ENCODE data around the gene TMOD3. TPM values are rescaled to one million over a fixed set of nuclear protein-coding genes. Genes with fewer than 3 reads are reported as not detected.
A peak's percentile ranks its signal among the peaks of the same experiment; 100 is the strongest.

The TMOD3 gene
- total RNA-seq, 1 experiment from 2014 or later, result 94.6 TPM

DNA sequence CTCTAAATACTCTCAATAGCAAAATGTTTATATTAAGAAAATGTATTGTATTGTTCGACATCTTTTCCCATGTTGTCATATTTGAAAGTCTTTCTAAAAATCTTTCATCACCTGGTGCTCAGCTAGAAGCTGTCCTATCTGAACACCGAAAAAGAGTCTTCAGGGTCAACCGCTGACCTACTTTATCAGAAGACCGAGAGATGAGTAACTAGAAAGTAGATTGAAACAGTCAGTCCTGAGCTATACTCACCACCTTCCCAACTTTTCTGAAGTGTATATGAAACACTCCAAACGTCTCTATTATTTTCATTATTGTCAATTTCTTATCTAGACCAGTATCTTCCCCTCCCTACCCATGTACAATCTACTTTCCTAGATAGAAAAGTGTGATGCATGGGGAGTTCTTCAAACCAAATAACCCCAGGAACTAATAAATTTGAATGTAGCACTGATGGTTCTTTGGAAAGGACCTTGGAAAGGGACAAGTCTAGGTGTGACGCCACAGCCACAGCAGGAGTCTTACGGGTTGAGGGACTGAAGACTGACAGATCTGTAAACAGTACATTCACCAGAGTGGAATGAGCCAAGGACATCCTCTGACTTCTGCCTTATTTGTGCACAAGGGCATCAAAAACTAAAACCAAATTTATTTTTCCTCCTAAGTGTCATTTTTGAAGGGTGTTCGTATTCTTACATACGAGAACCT lies 58.6 kb downstream of the TMOD3 start:
- Mint-ChIP-seq H3K4me1 (ENCODE audit: insufficient read depth, unreplicated experiment) (peaks cover 6% of the 10 kb centered on the region), H3K27ac (ENCODE audit: low read depth, unreplicated experiment) (peak overlapping the region; percentile 61), H3K9me3 (ENCODE audit: unreplicated experiment) (no peaks in the 10 kb centered on the region), H3K36me3 (ENCODE audit: insufficient read depth, unreplicated experiment) (peaks cover 60% of the 10 kb centered on the region), H3K27me3 (ENCODE audit: insufficient read depth, unreplicated experiment) (no peaks in the 10 kb centered on the region), H3K4me3 (ENCODE audit: unreplicated experiment) (no peak overlapping the region)
- ChIA-PET POLR2A (interaction anchor here (0.7 to 2.5 kb wide), 7 partner anchors 8 to 214 kb away, joined by 3 to 9 read pairs (median 6); partner anchors contain the start of gene TMOD3), CTCF (interaction anchor here (0.6 to 3.8 kb wide), 21 partner anchors 8 to 348 kb away, joined by 3 to 25 read pairs (median 4); no protein-coding TSS in a partner anchor)
- no TSS peak for BruUV-seq (replicated peaks)
- no peak for DNase-seq (ENCODE audit: unreplicated experiment)
- TF ChIP-seq, protein P1, sequence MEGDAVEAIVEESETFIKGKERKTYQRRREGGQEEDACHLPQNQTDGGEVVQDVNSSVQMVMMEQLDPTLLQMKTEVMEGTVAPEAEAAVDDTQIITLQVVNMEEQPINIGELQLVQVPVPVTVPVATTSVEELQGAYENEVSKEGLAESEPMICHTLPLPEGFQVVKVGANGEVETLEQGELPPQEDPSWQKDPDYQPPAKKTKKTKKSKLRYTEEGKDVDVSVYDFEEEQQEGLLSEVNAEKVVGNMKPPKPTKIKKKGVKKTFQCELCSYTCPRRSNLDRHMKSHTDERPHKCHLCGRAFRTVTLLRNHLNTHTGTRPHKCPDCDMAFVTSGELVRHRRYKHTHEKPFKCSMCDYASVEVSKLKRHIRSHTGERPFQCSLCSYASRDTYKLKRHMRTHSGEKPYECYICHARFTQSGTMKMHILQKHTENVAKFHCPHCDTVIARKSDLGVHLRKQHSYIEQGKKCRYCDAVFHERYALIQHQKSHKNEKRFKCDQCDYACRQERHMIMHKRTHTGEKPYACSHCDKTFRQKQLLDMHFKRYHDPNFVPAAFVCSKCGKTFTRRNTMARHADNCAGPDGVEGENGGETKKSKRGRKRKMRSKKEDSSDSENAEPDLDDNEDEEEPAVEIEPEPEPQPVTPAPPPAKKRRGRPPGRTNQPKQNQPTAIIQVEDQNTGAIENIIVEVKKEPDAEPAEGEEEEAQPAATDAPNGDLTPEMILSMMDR (IDR thresholded peaks at IDR 0.05; ENCODE audit: unreplicated experiment), result no peak
- intact Hi-C loops (cut with micrococcal nuclease), result no loop called here

DNA sequence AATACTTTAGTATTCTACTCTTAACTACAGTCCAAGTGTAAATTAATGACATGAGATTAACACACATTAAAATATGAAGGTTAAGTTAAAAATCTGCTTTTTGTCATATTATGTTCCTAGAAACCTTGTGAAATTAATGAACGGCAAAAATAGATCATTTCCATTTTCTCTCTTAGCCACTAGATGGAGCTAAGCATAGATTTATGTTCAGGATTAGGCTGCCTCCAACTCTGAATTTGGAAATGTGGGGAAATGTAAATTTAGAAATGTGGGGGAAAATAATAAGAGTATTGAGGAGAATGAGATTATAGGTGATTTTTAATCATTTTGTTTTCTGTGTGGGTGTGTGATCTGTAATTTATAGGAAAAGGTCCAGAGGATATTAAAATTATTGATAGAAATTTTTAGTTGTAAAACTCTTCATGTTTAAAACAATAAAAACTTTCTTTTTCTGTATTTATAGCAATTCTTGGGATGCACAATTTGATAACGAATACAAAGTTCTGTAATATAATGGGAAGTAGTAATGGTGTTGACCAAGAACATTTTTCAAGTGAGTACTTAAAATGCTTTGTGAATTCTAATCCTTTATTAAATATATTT lies 59.2 kb downstream of the TMOD3 start:
- intact Hi-C loops (cut with micrococcal nuclease), result no loop called here
- POLR2A ChIA-PET, result interaction anchor here (0.6 to 2.5 kb wide), 7 partner anchors 9 to 215 kb away, joined by 3 to 9 read pairs (median 6); partner anchors contain the start of gene TMOD3
- peak overlapping the region; percentile 61 for H3K27ac Mint-ChIP-seq (ENCODE audit: low read depth, unreplicated experiment)

DNA sequence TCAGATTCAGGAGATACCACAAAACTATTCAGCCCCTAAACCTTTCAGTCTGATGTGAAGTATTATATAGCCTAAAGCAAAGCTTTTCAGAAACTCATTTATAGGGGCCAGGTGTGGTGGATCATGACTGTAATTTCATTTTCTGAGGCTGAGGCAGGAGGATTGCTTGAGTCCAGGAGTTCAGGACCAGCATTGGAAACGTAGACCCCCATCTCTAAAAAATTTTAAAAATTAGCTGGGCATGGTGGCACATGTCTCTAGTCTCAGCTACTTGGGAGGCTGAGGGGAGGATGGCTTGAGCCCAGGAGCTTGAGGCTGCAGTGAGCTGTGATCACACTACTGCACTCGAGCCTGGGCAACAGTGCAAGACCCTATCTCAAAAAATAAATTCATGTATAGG lies 60.0 kb downstream of the TMOD3 start:
- H3K9me3 Mint-ChIP-seq (ENCODE audit: unreplicated experiment), result no peaks in the 10 kb centered on the region
- TF ChIP-seq, protein P1 (IDR thresholded peaks at IDR 0.05; ENCODE audit: unreplicated experiment), result no peak
- peaks cover 74% of the 10 kb centered on the region for H3K36me3 Mint-ChIP-seq (ENCODE audit: insufficient read depth, unreplicated experiment)
- ChIA-PET POLR2A (interaction anchor here (1.1 to 2.5 kb wide), 5 partner anchors 10 to 63 kb away, joined by 3 to 9 read pairs (median 8); partner anchors contain the start of gene TMOD3), CTCF (interaction anchor here (0.6 to 3.8 kb wide), 18 partner anchors 8 to 269 kb away, joined by 3 to 25 read pairs (median 4); no protein-coding TSS in a partner anchor)
- DNase-seq (ENCODE audit: unreplicated experiment), result no peak
- H3K4me3 Mint-ChIP-seq (ENCODE audit: unreplicated experiment), result no peak overlapping the region
- peaks cover 6% of the 10 kb centered on the region for H3K4me1 Mint-ChIP-seq (ENCODE audit: insufficient read depth, unreplicated experiment)
- intact Hi-C loops (cut with micrococcal nuclease), result no loop called here
- no peaks in the 10 kb centered on the region for H3K27me3 Mint-ChIP-seq (ENCODE audit: insufficient read depth, unreplicated experiment)
- no peak overlapping the region for H3K27ac Mint-ChIP-seq (ENCODE audit: low read depth, unreplicated experiment)
- BruUV-seq (replicated peaks), result no TSS peak

More for the DNA sequence above, 59.2 kb downstream of the TMOD3 start:
- Mint-ChIP-seq H3K4me3 (ENCODE audit: unreplicated experiment) (no peak overlapping the region), H3K27me3 (ENCODE audit: insufficient read depth, unreplicated experiment) (no peaks in the 10 kb centered on the region), H3K36me3 (ENCODE audit: insufficient read depth, unreplicated experiment) (peaks cover 66% of the 10 kb centered on the region), H3K9me3 (ENCODE audit: unreplicated experiment) (no peaks in the 10 kb centered on the region), H3K4me1 (ENCODE audit: insufficient read depth, unreplicated experiment) (peaks cover 6% of the 10 kb centered on the region)
- CTCF ChIA-PET, result interaction anchor here (0.6 to 3.8 kb wide), 19 partner anchors 9 to 339 kb away, joined by 3 to 25 read pairs (median 4); no protein-coding TSS in a partner anchor
- TF ChIP-seq, protein P1 (IDR thresholded peaks at IDR 0.05; ENCODE audit: unreplicated experiment), result peak; percentile 31
- peak; percentile 33 for DNase-seq (ENCODE audit: unreplicated experiment)
- no TSS peak for BruUV-seq (replicated peaks)

DNA sequence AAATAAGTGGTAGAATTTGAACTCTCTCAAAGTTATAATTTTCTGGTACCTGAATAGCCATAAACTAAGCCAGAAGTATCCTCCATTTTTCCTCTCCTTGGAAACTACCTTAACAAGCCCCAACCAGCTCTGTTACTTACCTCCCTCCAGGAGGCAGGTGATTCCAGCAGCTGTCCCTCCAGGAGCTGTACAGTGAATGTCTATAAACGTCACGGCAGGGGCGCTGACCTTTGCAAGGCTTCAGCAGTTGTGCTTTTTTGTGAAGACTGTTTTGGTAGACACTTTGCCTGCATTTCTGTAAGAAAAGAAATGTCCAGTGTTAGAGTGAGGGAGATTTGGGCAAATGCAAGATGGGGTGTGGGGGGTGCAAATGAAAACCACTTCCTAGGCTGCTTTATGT lies 75.0 kb downstream of the TMOD3 start:
- POLR2A ChIA-PET, result interaction anchor here (0.6 to 1.3 kb wide), 4 partner anchors 25 to 323 kb away, joined by 3 to 4 read pairs (median 4); no protein-coding TSS in a partner anchor
- Mint-ChIP-seq H3K4me3 (ENCODE audit: unreplicated experiment) (no peak overlapping the region), H3K4me1 (ENCODE audit: insufficient read depth, unreplicated experiment) (peaks cover 19% of the 10 kb centered on the region), H3K27me3 (ENCODE audit: insufficient read depth, unreplicated experiment) (no peaks in the 10 kb centered on the region), H3K36me3 (ENCODE audit: insufficient read depth, unreplicated experiment) (peaks cover 98% of the 10 kb centered on the region), H3K9me3 (ENCODE audit: unreplicated experiment) (no peaks in the 10 kb centered on the region), H3K27ac (ENCODE audit: low read depth, unreplicated experiment) (peak overlapping the region; percentile 79)
- no peak for DNase-seq (ENCODE audit: unreplicated experiment)
- BruUV-seq (replicated peaks), result no TSS peak
- TF ChIP-seq, protein P1 (IDR thresholded peaks at IDR 0.05; ENCODE audit: unreplicated experiment), result no peak
- CTCF ChIA-PET, result interaction anchor here (0.6 to 3.2 kb wide), 10 partner anchors 9 to 254 kb away, joined by 3 to 18 read pairs (median 4); no protein-coding TSS in a partner anchor
- intact Hi-C loops (cut with micrococcal nuclease), result loop anchor here (10.0 kb wide), 1 partner anchor 250 kb away; no protein-coding TSS in a partner anchor
